K562 (cell line): Measurements from ENCODE around the gene PSMA2. TPM values are rescaled to one million over a fixed set of nuclear protein-coding genes. Genes with fewer than 3 reads are reported as not detected.

Source experiments
- ATAC-seq: fragments of 200-7000 bp; cut with Tn5 transposase; 3 replicates; pipeline ENCODE4 v1.9.1; 2020; ENCODE audit warnings: moderate library complexity
- BruUV-seq: library from RNA; stranded (reverse); fragments of 400-500 nt; replicated peaks from 2 replicates; lab custom pipeline; 2021; lab: Mats Ljungman, UMichigan
- CTCF ChIA-PET: fragments of 300-600 bp; formaldehyde crosslinking; extraction: SDS; loops from one replicate; lab custom pipeline; 2021; ENCODE audit warnings: low intra/inter-chr PET ratio; lab: Yijun Ruan, JAX
- POLR2A ChIA-PET: fragments of 300-600, 350-650 bp; sonication (Branson Sonifier 250); formaldehyde crosslinking; extraction: SDS; loops from one replicate; lab custom pipeline; 2021; ENCODE audit warnings: antibody characterized with exemption, inconsistent platforms; lab: Yijun Ruan, JAX
- DNase-seq, 4 experiments: peaks; one replicate each; pipeline versions ENCODE4 v3.0.0 to v3.0.0-alpha.2; 2011 to 2018; ENCODE audit warnings: low spot score in 3 of 4, mixed read lengths in 3 of 4; ENCODE audit errors: extremely low read depth in 1 of 4
- FAIRE-seq: peaks from 2 replicates; lab custom pipeline; 2011; peaks lifted over from hg19 to GRCh38; lab: Jason Lieb, UNC
- H2AFZ ChIP-seq: 2 replicates; pipeline ENCODE4 v1.6.0; 2011; ENCODE audit warnings: low read depth, low read length, control low read depth, inconsistent platforms
- H3K27ac ChIP-seq: fragments of 200-600 bp; 3 replicates; pipeline ENCODE4 v1.8.0; 2011; ENCODE audit warnings: low read depth, mild to moderate bottlenecking, control low read depth, inconsistent platforms, low read length, moderate library complexity, mixed read lengths; ENCODE audit errors: extremely low read depth
- H3K27me3 ChIP-seq, 2 experiments: fragments of 300-600 bp in 1 of 2; 2 replicates in 1 of 2; 3 replicates in 1 of 2; pipeline versions ENCODE4 v1.6.0 to v1.8.0; 2011; ENCODE audit warnings: inconsistent platforms in 2 of 2, low read length in 2 of 2, mild to moderate bottlenecking in 1 of 2, mixed read lengths in 1 of 2, moderate library complexity in 1 of 2; ENCODE audit not compliant: control insufficient read depth in 2 of 2, insufficient read depth in 2 of 2
- H3K36me3 ChIP-seq: fragments of 300-600 bp; 3 replicates; pipeline ENCODE4 v1.8.0; 2011; ENCODE audit warnings: mild to moderate bottlenecking, low read length, inconsistent platforms; ENCODE audit not compliant: control insufficient read depth, insufficient read depth
- H3K4me1 ChIP-seq, 2 experiments: fragments of 200-600 bp in 1 of 2; replicated peaks in 1 of 2; 2 replicates in 1 of 2; 3 replicates in 1 of 2; pipeline versions ENCODE4 v1.5.1 to v1.8.0; 2011; ENCODE audit warnings: inconsistent platforms in 2 of 2, low read length in 2 of 2, mild to moderate bottlenecking in 1 of 2, mixed read lengths in 1 of 2, moderate library complexity in 1 of 2; ENCODE audit not compliant: control insufficient read depth in 2 of 2, insufficient read depth in 2 of 2
- H3K4me2 ChIP-seq: 2 replicates; pipeline ENCODE4 v1.6.1; 2011; ENCODE audit warnings: low read length, control low read depth, inconsistent platforms, mixed read lengths; ENCODE audit not compliant: insufficient read depth
- H3K4me3 ChIP-seq: fragments of 200-600 bp; sonication (generic), shearing (Covaris generic); 2 replicates; pipeline ENCODE4 v1.5.1; 2016; ENCODE audit warnings: control low read depth, inconsistent platforms
- H3K79me2 ChIP-seq: fragments of 200-600 bp; 3 replicates; pipeline ENCODE4 v1.8.0; 2011; ENCODE audit warnings: low read length, inconsistent platforms; ENCODE audit not compliant: control insufficient read depth, insufficient read depth
- H3K9ac ChIP-seq, 2 experiments: 2 replicates each; pipeline versions ENCODE4 v1.6.0 to v1.6.1; 2011; ENCODE audit warnings: low read depth in 2 of 2, low read length in 2 of 2, control low read depth in 1 of 2, inconsistent platforms in 1 of 2, mild to moderate bottlenecking in 1 of 2, mixed read lengths in 1 of 2; ENCODE audit not compliant: insufficient read depth in 1 of 2
- H3K9me1 ChIP-seq: one replicate; pipeline ENCODE4 v1.6.0; 2011; ENCODE audit warnings: inconsistent platforms, mild to moderate bottlenecking, low read length, moderate library complexity; ENCODE audit not compliant: control insufficient read depth, insufficient read depth
- H3K9me3 ChIP-seq: replicated peaks from 2 replicates; pipeline ENCODE4 v1.5.1; 2011; ENCODE audit warnings: low read depth, low read length, inconsistent platforms; ENCODE audit not compliant: control insufficient read depth, insufficient read depth
- H4K20me1 ChIP-seq: replicated peaks from 2 replicates; pipeline ENCODE4 v1.6.1; 2011; ENCODE audit warnings: low read length, inconsistent platforms, mixed read lengths; ENCODE audit not compliant: control insufficient read depth, insufficient read depth
- CEBPB ChIP-seq: fragments of 450-650 bp; IDR thresholded peaks from 2 replicates; pipeline ENCODE4 v1.6.1; 2016; ENCODE audit warnings: missing genetic modification characterization, missing compliant biosample characterization
- CEBPG ChIP-seq, 3 experiments: fragments of 200-800 bp in 1 of 3; sonication (Bioruptor generic) in 1 of 3; sonication (generic) in 1 of 3; formaldehyde crosslinking in 1 of 3; IDR thresholded peaks in 2 of 3; conservative IDR thresholded peaks in 1 of 3; 2 replicates each; pipeline versions ENCODE4 v1.6.1 to v1.8.0; 2016 to 2022; ENCODE audit warnings: missing compliant biosample characterization in 2 of 3, missing genetic modification characterization in 2 of 3, mild to moderate bottlenecking in 1 of 3, missing genetic modification reagents in 1 of 3
- LCOR ChIP-seq: sonication (generic); formaldehyde crosslinking; IDR thresholded peaks from 2 replicates; pipeline ENCODE4 v1.8.0; 2022; ENCODE audit warnings: mild to moderate bottlenecking, missing genetic modification reagents
- TAF15 ChIP-seq: fragments of 200-400 bp; formaldehyde crosslinking; IDR thresholded peaks from 2 replicates; pipeline ENCODE4 v1.6.1; 2017; ENCODE audit warnings: mild to moderate bottlenecking, low read depth, low read length, moderate library complexity
- WGBS: fragments of 100-300 bp; shearing (Covaris generic); methylation state at CpG from one replicate; pipeline ENCODE4 v1.1.6; 2016; ENCODE audit warnings: low coverage, mixed read lengths; ENCODE audit not compliant: insufficient coverage; ENCODE audit errors: missing lambda C conversion rate; 5-methylcytosine and 5-hydroxymethylcytosine counted together
- in situ Hi-C: fragments of 300-500 bp; cut with MboI; formaldehyde crosslinking; loops from 4 replicates; pipeline ENCODE4 v1.15.0; 2018; ENCODE audit warnings: inconsistent platforms, mixed read lengths
- intact Hi-C: fragments of 100-400 bp; cut with micrococcal nuclease; formaldehyde crosslinking; loops from 2 replicates; pipeline ENCODE4 v1.14.2; 2022
- polyA plus RNA-seq, 8 experiments: library from polyadenylated mRNA; depleted of rRNA in 4 of 8; stranded (reverse) in 5 of 8; unstranded in 3 of 8; fragments of >200 nt; fragmentation: Nextera tagmentation in 2 of 8; fragmentation: Illumina TruSeq in 1 of 8; extraction: Ambion mirVana in 2 of 8; extraction: Trizol in 1 of 8; gene quantifications; 2 replicates each; pipeline versions ENCODE4 v1.2.1 to v1.2.3, GENCODE V29; 2011 to 2014; ENCODE audit warnings: inconsistent platforms in 1 of 8, missing spikeins in 1 of 8
- total RNA-seq, 7 experiments: library from RNA; depleted of rRNA in 6 of 7; stranded (reverse); fragments of >200 nt in 6 of 7; fragmentation: Illumina TruSeq in 2 of 7; extraction: Trizol in 2 of 7; gene quantifications; 2 replicates each; pipeline versions ENCODE4 v1.2.1 to v1.2.3, GENCODE V29; 2011 to 2021; ENCODE audit warnings: low replicate concordance in 1 of 7

Gene PSMA2
- total and polyA plus RNA-seq, 9 of the 15 experiments (the other 6 are each of a cell fraction or from before 2014, with no cell fraction given) = 91.7 to 1,070 (median 213) TPM

- ATAC-seq (peak; percentile 64), DNase-seq (no peak), FAIRE-seq (peak; percentile 69)
- no peaks in the 10 kb centered on the region for H3K79me2 ChIP-seq
- no peak overlapping the region for H3K4me2 ChIP-seq
- peaks cover 0 to 12% of the 10 kb centered on the region in 2 experiments; a peak in 2 of 5 replicates for H3K4me1 ChIP-seq
- H4K20me1 ChIP-seq = no peaks in the 10 kb centered on the region
- H3K9me3 ChIP-seq = no peaks in the 10 kb centered on the region
- intact Hi-C loops = no loop called here
- no peaks in the 10 kb centered on the region for H3K9me1 ChIP-seq
- in situ Hi-C loops = no loop called here
- no TSS peak for BruUV-seq
- POLR2A ChIA-PET = no interaction called here
- WGBS = 30% methylated on average over 6 of the region's 6 CpGs
- no peak overlapping the region for H3K9ac ChIP-seq
- H2AFZ ChIP-seq = peak overlapping the region; percentile 37; the same call in 1 of the 2 replicates
- H3K36me3 ChIP-seq = no peaks in the 10 kb centered on the region
- no peak overlapping the region for H3K27ac ChIP-seq
- H3K27me3 ChIP-seq = no peaks in the 10 kb centered on the region
- TF ChIP-seq TAF15 (no peak), CEBPG (CRISPR knock-in tag; IDR thresholded peaks at IDR 0.05) (no peak), CEBPG (tag; conservative IDR thresholded peaks at IDR 0.05 in 1 of 2, IDR thresholded peaks at IDR 0.05 in 1 of 2) (peak in 1 of 2 experiments; percentile 73; a peak in 1 of 4 replicates), CEBPB (tag) (peak; percentile 66), LCOR (CRISPR knock-in tag) (no peak)
- TF ChIP-seq, all 486 proteins: peak for 2
- H3K4me3 ChIP-seq = no peak overlapping the region
- CTCF ChIA-PET = no interaction called here
Observed at GRCh38 chr7:42964849-42965805, 33.2 kb upstream of the PSMA2 start.
